GM23248 (cell line): ENCODE results near the gene IRF2BP2.

ENCODE experiments used
- EZH2 ChIP-seq: fragments of 200-600 bp; sonication (generic); IDR thresholded peaks from 2 replicates; pipeline ENCODE4 v1.6.1; 2018; ENCODE audit warnings: antibody characterized with exemption, mild to moderate bottlenecking; ENCODE audit not compliant: insufficient read depth, poor library complexity, severe bottlenecking
- EZH2phosphoT487 ChIP-seq: fragments of 200-600 bp; sonication (generic); IDR thresholded peaks from 2 replicates; pipeline ENCODE4 v1.6.1; 2018; ENCODE audit warnings: antibody characterized with exemption, moderate library complexity, mild to moderate bottlenecking, low read depth; ENCODE audit not compliant: insufficient read depth

- no peak for TF ChIP-seq EZH2
- no peak for TF ChIP-seq EZH2phosphoT487
These were observed 19.0 kb upstream of the IRF2BP2 start for GRCh38 chr1:234629026-234629425.
